Tibial artery (tissue), 4 donors: ENCODE data around the gene DROSHA.
"Not testable (repeated sequence)": the region's sequence is repeated elsewhere in the genome, so short reads cannot be mapped to it uniquely, and the experiment has no call there.

Experiments
- DNase-seq, 2 donors: peaks; one replicate each; pipeline ENCODE4 v3.0.0-alpha.2; 2019
- H3K27ac ChIP-seq, 2 donors: fragments of 200-600 bp; sonication (generic) in 1 of 2; 1 replicate in 1 of 2; 2 replicates in 1 of 2; pipeline ENCODE4 v1.5.1; 2018 to 2019; ENCODE audit warnings: mild to moderate bottlenecking in 1 of 2
- H3K27me3 ChIP-seq, 2 donors: fragments of 200-600 bp; sonication (generic) in 1 of 2; one replicate each; pipeline versions ENCODE4 v1.5.1 to v1.6.0; 2016 to 2019
- H3K36me3 ChIP-seq, 3 donors: fragments of 200-600 bp; sonication (generic) in 2 of 3; one replicate each; pipeline ENCODE4 v1.5.1; 2016 to 2019; ENCODE audit warnings: mild to moderate bottlenecking in 2 of 3
- H3K4me1 ChIP-seq, 4 donors: fragments of 200-600 bp; sonication (generic) in 2 of 4; 1 replicate in 3 of 4; 2 replicates in 1 of 4; pipeline ENCODE4 v1.5.1; 2016 to 2019
- H3K4me3 ChIP-seq, 2 donors: fragments of 200-600 bp; sonication (generic) in 1 of 2; 1 replicate in 1 of 2; 2 replicates in 1 of 2; pipeline ENCODE4 v1.5.1; 2018 to 2019; ENCODE audit warnings: mild to moderate bottlenecking in 2 of 2
- H3K9me3 ChIP-seq, 3 donors: fragments of 200-600 bp; sonication (generic) in 1 of 3; one replicate each; pipeline ENCODE4 v1.5.1; 2016 to 2019
- CTCF ChIP-seq, 2 experiments: fragments of 200-600 bp in 1 of 2; fragments of 450-650 bp in 1 of 2; IDR thresholded peaks; one replicate each; pipeline ENCODE4 v1.5.1; 2017 to 2019; ENCODE audit warnings: antibody characterized with exemption in 2 of 2, mild to moderate bottlenecking in 1 of 2, moderate library complexity in 1 of 2
- intact Hi-C: fragments of 100-400 bp; cut with DNase I; formaldehyde crosslinking; loops from one replicate; pipeline ENCODE4 v1.15.0; 2023; ENCODE audit warnings: low total_unique reads

The DROSHA gene

GRCh38 chr5:31559942-31560341, 28.0 kb upstream of the DROSHA start:
- Histone ChIP-seq H3K36me3 (peaks cover 0 to 28% (median 18%) of the 10 kb centered on the region in 3 donors), H3K27ac (no peak overlapping the region), H3K4me3 (no peak overlapping the region), H3K4me1 (peaks cover 0 to 14% (median 3%) of the 10 kb centered on the region in 4 donors), H3K27me3 (no peaks in the 10 kb centered on the region), H3K9me3 (no peaks in the 10 kb centered on the region)
- intact Hi-C loops, result no loop called here
- no peak for DNase-seq
- TF ChIP-seq CTCF (IDR thresholded peaks at IDR 0.05), result no peak

- Histone ChIP-seq H3K27me3 (no peaks in the 10 kb centered on the region), H3K4me3 (no peak overlapping the region), H3K9me3 (no peaks in the 10 kb centered on the region), H3K4me1 (no peaks in the 10 kb centered on the region), H3K27ac (no peak overlapping the region), H3K36me3 (peaks cover 25 to 62% (median 53%) of the 10 kb centered on the region in 3 donors)
- no peak for DNase-seq
- TF ChIP-seq CTCF (IDR thresholded peaks at IDR 0.05), result no peak
- intact Hi-C loops, result no loop called here
Measured at GRCh38 chr5:31556461-31556860, 24.6 kb upstream of the DROSHA start.

- Histone ChIP-seq H3K4me1 (no peaks in the 10 kb centered on the region), H3K27ac (no peak overlapping the region), H3K36me3 (peaks cover 34 to 74% (median 57%) of the 10 kb centered on the region in 3 donors), H3K4me3 (no peak overlapping the region), H3K9me3 (no peaks in the 10 kb centered on the region), H3K27me3 (no peaks in the 10 kb centered on the region)
- intact Hi-C loops, result no loop called here
- no peak for TF ChIP-seq CTCF (IDR thresholded peaks at IDR 0.05)
- DNase-seq, result no peak
Measured at GRCh38 chr5:31554552-31554951, 22.7 kb upstream of the DROSHA start.

- Histone ChIP-seq H3K9me3 (no peaks in the 10 kb centered on the region), H3K4me1 (no peaks in the 10 kb centered on the region), H3K36me3 (peaks cover 40 to 81% (median 64%) of the 10 kb centered on the region in 3 donors), H3K27me3 (no peaks in the 10 kb centered on the region), H3K27ac (no peak overlapping the region), H3K4me3 (no peak overlapping the region)
- no peak for DNase-seq
- TF ChIP-seq CTCF (IDR thresholded peaks at IDR 0.05), result no peak
- intact Hi-C loops, result no loop called here
Measured at GRCh38 chr5:31553863-31554262, 22.0 kb upstream of the DROSHA start.

GRCh38 chr5:31551878-31552277, 20.0 kb upstream of the DROSHA start:
- TF ChIP-seq CTCF (IDR thresholded peaks at IDR 0.05), result no peak
- DNase-seq, result no peak
- intact Hi-C loops, result no loop called here
- no peaks in the 10 kb centered on the region for H3K4me1 ChIP-seq
- H3K4me3 ChIP-seq, result no peak overlapping the region
- peaks cover 60 to 91% (median 84%) of the 10 kb centered on the region in 3 donors for H3K36me3 ChIP-seq
- H3K9me3 ChIP-seq, result no peaks in the 10 kb centered on the region
- H3K27ac ChIP-seq, result no peak overlapping the region
- H3K27me3 ChIP-seq, result no peaks in the 10 kb centered on the region

GRCh38 chr5:31549114-31549513, 17.2 kb upstream of the DROSHA start:
- H3K27me3 ChIP-seq, H3K9me3 ChIP-seq, H3K4me1 ChIP-seq, DNase-seq, H3K27ac ChIP-seq, intact Hi-C loops, H3K4me3 ChIP-seq: not testable (repeated sequence)
- peaks cover 80 to 92% (median 84%) of the 10 kb centered on the region in 3 donors for H3K36me3 ChIP-seq
